WTC11 (cell line): ENCODE results near the gene OCRL. TPM values are rescaled to one million over a fixed set of nuclear protein-coding genes. Genes with fewer than 3 reads are reported as not detected.

Experiments used
- ATAC-seq: fragments of 200-7000 bp; cut with Tn5 transposase; 2 replicates; pipeline ENCODE4 v1.10.0; 2021; ENCODE audit warnings: mild to moderate bottlenecking, moderate library complexity
- CTCF ChIA-PET: fragments of 300-600 bp; sonication (Branson Sonifier 250); formaldehyde crosslinking; loops from one replicate; lab custom pipeline; 2021; ENCODE audit warnings: antibody characterized with exemption; lab: Charles Lee
- POLR2A ChIA-PET: fragments of 350-600 bp; sonication (Branson Sonifier 250); formaldehyde crosslinking; loops from one replicate; lab custom pipeline; 2021; ENCODE audit warnings: antibody characterized with exemption; lab: Charles Lee
- DNase-seq: peaks from one replicate; pipeline ENCODE4 v3.0.0; 2021; ENCODE audit warnings: low spot score
- H3K27ac Mint-ChIP-seq: 2 replicates; pipeline ENCODE4 v1.8.0; 2021; ENCODE audit warnings: mixed read lengths
- H3K27me3 Mint-ChIP-seq: 2 replicates; pipeline ENCODE4 v1.8.0; 2021; ENCODE audit warnings: low read depth, mild to moderate bottlenecking, moderate library complexity, mixed read lengths
- H3K36me3 Mint-ChIP-seq: 2 replicates; pipeline ENCODE4 v1.8.0; 2021; ENCODE audit warnings: mixed read lengths
- H3K4me1 Mint-ChIP-seq: 2 replicates; pipeline ENCODE4 v1.8.0; 2022; ENCODE audit warnings: mixed read lengths
- H3K4me3 Mint-ChIP-seq: 2 replicates; pipeline ENCODE4 v1.8.0; 2021; ENCODE audit warnings: mild to moderate bottlenecking, moderate library complexity, mixed read lengths
- H3K9me3 Mint-ChIP-seq: 2 replicates; pipeline ENCODE4 v1.8.0; 2021; ENCODE audit warnings: mixed read lengths
- CREB1 ChIP-seq: sonication (generic); formaldehyde crosslinking; IDR thresholded peaks from 2 replicates; pipeline ENCODE4 v1.8.0; 2023; ENCODE audit warnings: mild to moderate bottlenecking, missing genetic modification reagents
- NR2C2 ChIP-seq: sonication (generic); formaldehyde crosslinking; IDR thresholded peaks from 2 replicates; pipeline ENCODE4 v1.8.0; 2022; ENCODE audit warnings: mild to moderate bottlenecking, missing genetic modification reagents
- SP1 ChIP-seq: sonication (generic); formaldehyde crosslinking; conservative IDR thresholded peaks from 2 replicates; pipeline ENCODE4 v1.8.1; 2022; ENCODE audit warnings: missing genetic modification reagents
- TEAD4 ChIP-seq: sonication (generic); formaldehyde crosslinking; IDR thresholded peaks from 2 replicates; pipeline ENCODE4 v1.8.0; 2022; ENCODE audit warnings: mild to moderate bottlenecking, missing genetic modification reagents
- TP53 ChIP-seq: sonication (generic); formaldehyde crosslinking; IDR thresholded peaks from 2 replicates; pipeline ENCODE4 v1.8.1; 2023; ENCODE audit warnings: mild to moderate bottlenecking, missing genetic modification reagents
- ZNF138 ChIP-seq: sonication (generic); formaldehyde crosslinking; conservative IDR thresholded peaks from 2 replicates; pipeline ENCODE4 v1.8.1; 2022; ENCODE audit warnings: mild to moderate bottlenecking, moderate library complexity, missing genetic modification reagents
- total RNA-seq: library from RNA; stranded (reverse); gene quantifications from 3 replicates; pipeline ENCODE4 v1.2.3, GENCODE V29; 2021
- TF ChIP-seq, protein P1 (sequence below): sonication (generic); formaldehyde crosslinking; IDR thresholded peaks from 2 replicates; pipeline ENCODE4 v1.8.0; 2023; ENCODE audit warnings: mild to moderate bottlenecking, missing genetic modification reagents
- TF ChIP-seq, protein P2 (sequence below): fragments of 200-600 bp; IDR thresholded peaks from 2 replicates; pipeline ENCODE4 v1.8.0; 2022; ENCODE audit warnings: antibody characterized with exemption
- TF ChIP-seq, protein P3 (sequence below): sonication (generic); formaldehyde crosslinking; IDR thresholded peaks from 2 replicates; pipeline ENCODE4 v1.8.0; 2022; ENCODE audit warnings: mild to moderate bottlenecking, missing genetic modification reagents
- TF ChIP-seq, protein P4 (sequence below): sonication (generic); formaldehyde crosslinking; IDR thresholded peaks from 2 replicates; pipeline ENCODE4 v1.8.1; 2023; ENCODE audit warnings: mild to moderate bottlenecking, missing genetic modification reagents, moderate library complexity
- TF ChIP-seq, protein P5 (sequence below): fragments of 250-450 bp; sonication (Bioruptor Pico); IDR thresholded peaks from 2 replicates; pipeline ENCODE4 v1.8.0; 2021; ENCODE audit warnings: mild to moderate bottlenecking
- TF ChIP-seq, protein P6 (sequence below): sonication (generic); formaldehyde crosslinking; IDR thresholded peaks from 2 replicates; pipeline ENCODE4 v1.8.0; 2022; ENCODE audit warnings: mild to moderate bottlenecking, missing genetic modification reagents

Gene OCRL
- total RNA-seq, 1 experiment from 2014 or later: 17.4 TPM

DNA sequence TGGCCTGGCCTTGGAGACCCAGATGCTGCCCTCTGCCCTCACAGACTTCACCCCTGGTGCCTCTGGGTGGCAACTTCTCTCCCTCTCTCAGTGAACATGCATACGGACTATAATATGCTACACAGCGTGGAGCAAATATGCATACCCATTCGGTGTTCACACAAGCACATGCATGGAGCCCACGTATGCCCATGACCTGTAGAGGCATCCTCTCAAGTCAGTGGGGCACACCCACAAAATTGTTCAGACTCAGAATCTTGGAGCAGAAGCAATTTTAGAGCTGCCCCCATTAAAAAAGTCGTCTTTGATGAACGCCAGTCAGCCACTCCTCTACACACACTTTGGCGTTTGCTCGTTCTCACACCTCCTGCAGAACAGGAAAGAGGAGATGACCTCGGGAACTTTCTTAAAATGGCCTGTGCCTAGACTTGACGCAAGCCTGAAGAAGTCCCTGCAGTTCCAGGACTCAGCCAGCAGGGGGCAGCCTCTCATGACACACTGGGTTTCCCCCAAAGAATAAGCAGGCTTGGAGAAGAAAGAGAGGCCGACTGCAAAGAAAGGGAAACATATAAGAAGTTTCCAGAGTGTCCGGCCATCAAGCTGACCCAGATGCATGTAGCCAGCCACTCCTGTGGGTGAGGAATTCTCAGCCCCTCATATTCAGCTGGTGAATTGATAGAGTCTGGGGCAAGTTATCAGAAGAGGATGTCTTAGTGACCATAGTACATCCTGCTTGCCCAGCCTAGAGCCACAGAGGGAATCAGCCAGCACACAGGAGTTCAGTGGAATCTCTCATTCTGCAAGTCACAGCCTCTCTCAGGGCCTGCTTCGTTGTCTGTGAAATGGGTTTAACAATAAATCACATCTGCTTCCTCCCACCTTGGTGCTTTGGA, 97.4 kb downstream of the OCRL start:
- Mint-ChIP-seq H3K27me3 (no peaks in the 10 kb centered on the region), H3K4me1 (peaks cover 12% of the 10 kb centered on the region), H3K4me3 (no peak overlapping the region), H3K36me3 (no peaks in the 10 kb centered on the region), H3K27ac (no peak overlapping the region), H3K9me3 (0 out of 2 replicates have a peak, but pooled peaks cover 3% of the 10 kb centered on the region)
- peak; percentile 78 for DNase-seq
- ATAC-seq: peak; percentile 57
- POLR2A ChIA-PET: no interaction called here
- TF ChIP-seq, protein P1, sequence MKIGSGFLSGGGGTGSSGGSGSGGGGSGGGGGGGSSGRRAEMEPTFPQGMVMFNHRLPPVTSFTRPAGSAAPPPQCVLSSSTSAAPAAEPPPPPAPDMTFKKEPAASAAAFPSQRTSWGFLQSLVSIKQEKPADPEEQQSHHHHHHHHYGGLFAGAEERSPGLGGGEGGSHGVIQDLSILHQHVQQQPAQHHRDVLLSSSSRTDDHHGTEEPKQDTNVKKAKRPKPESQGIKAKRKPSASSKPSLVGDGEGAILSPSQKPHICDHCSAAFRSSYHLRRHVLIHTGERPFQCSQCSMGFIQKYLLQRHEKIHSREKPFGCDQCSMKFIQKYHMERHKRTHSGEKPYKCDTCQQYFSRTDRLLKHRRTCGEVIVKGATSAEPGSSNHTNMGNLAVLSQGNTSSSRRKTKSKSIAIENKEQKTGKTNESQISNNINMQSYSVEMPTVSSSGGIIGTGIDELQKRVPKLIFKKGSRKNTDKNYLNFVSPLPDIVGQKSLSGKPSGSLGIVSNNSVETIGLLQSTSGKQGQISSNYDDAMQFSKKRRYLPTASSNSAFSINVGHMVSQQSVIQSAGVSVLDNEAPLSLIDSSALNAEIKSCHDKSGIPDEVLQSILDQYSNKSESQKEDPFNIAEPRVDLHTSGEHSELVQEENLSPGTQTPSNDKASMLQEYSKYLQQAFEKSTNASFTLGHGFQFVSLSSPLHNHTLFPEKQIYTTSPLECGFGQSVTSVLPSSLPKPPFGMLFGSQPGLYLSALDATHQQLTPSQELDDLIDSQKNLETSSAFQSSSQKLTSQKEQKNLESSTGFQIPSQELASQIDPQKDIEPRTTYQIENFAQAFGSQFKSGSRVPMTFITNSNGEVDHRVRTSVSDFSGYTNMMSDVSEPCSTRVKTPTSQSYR (CRISPR knock-in tag): no peak
- TF ChIP-seq, protein P2, sequence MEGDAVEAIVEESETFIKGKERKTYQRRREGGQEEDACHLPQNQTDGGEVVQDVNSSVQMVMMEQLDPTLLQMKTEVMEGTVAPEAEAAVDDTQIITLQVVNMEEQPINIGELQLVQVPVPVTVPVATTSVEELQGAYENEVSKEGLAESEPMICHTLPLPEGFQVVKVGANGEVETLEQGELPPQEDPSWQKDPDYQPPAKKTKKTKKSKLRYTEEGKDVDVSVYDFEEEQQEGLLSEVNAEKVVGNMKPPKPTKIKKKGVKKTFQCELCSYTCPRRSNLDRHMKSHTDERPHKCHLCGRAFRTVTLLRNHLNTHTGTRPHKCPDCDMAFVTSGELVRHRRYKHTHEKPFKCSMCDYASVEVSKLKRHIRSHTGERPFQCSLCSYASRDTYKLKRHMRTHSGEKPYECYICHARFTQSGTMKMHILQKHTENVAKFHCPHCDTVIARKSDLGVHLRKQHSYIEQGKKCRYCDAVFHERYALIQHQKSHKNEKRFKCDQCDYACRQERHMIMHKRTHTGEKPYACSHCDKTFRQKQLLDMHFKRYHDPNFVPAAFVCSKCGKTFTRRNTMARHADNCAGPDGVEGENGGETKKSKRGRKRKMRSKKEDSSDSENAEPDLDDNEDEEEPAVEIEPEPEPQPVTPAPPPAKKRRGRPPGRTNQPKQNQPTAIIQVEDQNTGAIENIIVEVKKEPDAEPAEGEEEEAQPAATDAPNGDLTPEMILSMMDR: peak; percentile 87
- TF ChIP-seq, protein P3, sequence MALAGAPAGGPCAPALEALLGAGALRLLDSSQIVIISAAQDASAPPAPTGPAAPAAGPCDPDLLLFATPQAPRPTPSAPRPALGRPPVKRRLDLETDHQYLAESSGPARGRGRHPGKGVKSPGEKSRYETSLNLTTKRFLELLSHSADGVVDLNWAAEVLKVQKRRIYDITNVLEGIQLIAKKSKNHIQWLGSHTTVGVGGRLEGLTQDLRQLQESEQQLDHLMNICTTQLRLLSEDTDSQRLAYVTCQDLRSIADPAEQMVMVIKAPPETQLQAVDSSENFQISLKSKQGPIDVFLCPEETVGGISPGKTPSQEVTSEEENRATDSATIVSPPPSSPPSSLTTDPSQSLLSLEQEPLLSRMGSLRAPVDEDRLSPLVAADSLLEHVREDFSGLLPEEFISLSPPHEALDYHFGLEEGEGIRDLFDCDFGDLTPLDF (CRISPR knock-in tag): no peak
- no peak for TF ChIP-seq CREB1 (CRISPR knock-in tag)
- CTCF ChIA-PET: interaction anchor here (1.0 to 6.4 kb wide), 8 partner anchors 18 to 119 kb away, joined by 3 to 76 read pairs (median 5); partner anchors contain the start of gene APLN

DNA sequence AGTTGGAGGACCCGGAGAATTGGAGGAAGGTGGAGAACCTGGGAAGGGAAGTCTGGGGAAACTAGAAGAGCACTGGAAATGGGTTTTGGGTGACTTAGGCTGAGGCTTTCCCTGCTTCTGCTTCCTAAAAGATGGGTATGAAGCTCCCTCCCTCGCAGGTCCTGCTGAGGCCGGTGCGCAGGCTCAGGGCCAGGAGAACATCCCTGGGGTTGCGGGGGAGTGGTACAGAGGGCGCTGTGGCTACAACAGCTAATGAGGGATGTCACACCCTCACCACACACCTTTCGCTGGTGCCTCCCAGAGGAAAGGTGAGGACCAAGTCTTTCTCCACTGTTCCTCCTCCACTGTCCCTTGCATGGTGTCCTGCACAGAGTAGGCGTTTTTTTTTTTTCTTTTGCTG, 98.9 kb downstream of the OCRL start:
- ChIA-PET CTCF (interaction anchor here (0.8 to 6.4 kb wide), 12 partner anchors 11 to 117 kb away, joined by 3 to 76 read pairs (median 4); partner anchors contain the start of gene APLN), POLR2A (no interaction called here)
- Mint-ChIP-seq H3K27ac (no peak overlapping the region), H3K4me3 (no peak overlapping the region), H3K27me3 (no peaks in the 10 kb centered on the region), H3K36me3 (no peaks in the 10 kb centered on the region), H3K9me3 (0 out of 2 replicates have a peak, but pooled peaks cover 3% of the 10 kb centered on the region), H3K4me1 (peaks cover 12% of the 10 kb centered on the region)
- DNase-seq (peak; percentile 20), ATAC-seq (peak; percentile 70)
- TF ChIP-seq ZNF138 (CRISPR knock-in tag) (no peak), TEAD4 (no peak), SP1 (no peak), TP53 (CRISPR knock-in tag) (no peak), NR2C2 (no peak)
- TF ChIP-seq, protein P4, sequence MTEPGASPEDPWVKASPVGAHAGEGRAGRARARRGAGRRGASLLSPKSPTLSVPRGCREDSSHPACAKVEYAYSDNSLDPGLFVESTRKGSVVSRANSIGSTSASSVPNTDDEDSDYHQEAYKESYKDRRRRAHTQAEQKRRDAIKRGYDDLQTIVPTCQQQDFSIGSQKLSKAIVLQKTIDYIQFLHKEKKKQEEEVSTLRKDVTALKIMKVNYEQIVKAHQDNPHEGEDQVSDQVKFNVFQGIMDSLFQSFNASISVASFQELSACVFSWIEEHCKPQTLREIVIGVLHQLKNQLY (CRISPR knock-in tag): no peak
- TF ChIP-seq, protein P5, sequence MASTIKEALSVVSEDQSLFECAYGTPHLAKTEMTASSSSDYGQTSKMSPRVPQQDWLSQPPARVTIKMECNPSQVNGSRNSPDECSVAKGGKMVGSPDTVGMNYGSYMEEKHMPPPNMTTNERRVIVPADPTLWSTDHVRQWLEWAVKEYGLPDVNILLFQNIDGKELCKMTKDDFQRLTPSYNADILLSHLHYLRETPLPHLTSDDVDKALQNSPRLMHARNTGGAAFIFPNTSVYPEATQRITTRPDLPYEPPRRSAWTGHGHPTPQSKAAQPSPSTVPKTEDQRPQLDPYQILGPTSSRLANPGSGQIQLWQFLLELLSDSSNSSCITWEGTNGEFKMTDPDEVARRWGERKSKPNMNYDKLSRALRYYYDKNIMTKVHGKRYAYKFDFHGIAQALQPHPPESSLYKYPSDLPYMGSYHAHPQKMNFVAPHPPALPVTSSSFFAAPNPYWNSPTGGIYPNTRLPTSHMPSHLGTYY (CRISPR knock-in tag): no peak
- TF ChIP-seq, protein P6, sequence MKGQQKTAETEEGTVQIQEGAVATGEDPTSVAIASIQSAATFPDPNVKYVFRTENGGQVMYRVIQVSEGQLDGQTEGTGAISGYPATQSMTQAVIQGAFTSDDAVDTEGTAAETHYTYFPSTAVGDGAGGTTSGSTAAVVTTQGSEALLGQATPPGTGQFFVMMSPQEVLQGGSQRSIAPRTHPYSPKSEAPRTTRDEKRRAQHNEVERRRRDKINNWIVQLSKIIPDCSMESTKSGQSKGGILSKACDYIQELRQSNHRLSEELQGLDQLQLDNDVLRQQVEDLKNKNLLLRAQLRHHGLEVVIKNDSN (CRISPR knock-in tag): no peak
